Measurements from ENCODE around the gene NRDE2.

GRCh38 chr14:90274019-90274418 is 57.7 kb downstream of the NRDE2 start:
- TF ChIP-seq CTCF (IDR thresholded peaks at IDR 0.05; ENCODE audit: low read depth, low read length, missing input control) = no peak
- TF ChIP-seq JUND (IDR thresholded peaks at IDR 0.05) = no peak
